GM21737 (cell line): ENCODE results near the gene OTOG.
"Not testable (repeated sequence)": the region's sequence is repeated elsewhere in the genome, so short reads cannot be mapped to it uniquely, and the experiment has no call there.

Source experiments
- ATAC-seq: cut with Tn5 transposase; IDR thresholded peaks from one replicate; pipeline ENCODE4 v1.9.1; 2021; ENCODE audit warnings: mild to moderate bottlenecking, moderate library complexity; ENCODE audit not compliant: unreplicated experiment

OTOG gene

GRCh38 chr11:17622711-17623110, 75.7 kb downstream of the OTOG start:
- not testable (repeated sequence) for ATAC-seq

- no peak for ATAC-seq
These were observed 82.1 kb downstream of the OTOG start for GRCh38 chr11:17629113-17629512.

GRCh38 chr11:17630936-17631335, 83.9 kb downstream of the OTOG start:
- ATAC-seq = no peak

GRCh38 chr11:17631702-17632365, 84.8 kb downstream of the OTOG start:
- no peak for ATAC-seq

- ATAC-seq = no peak
These were observed 86.4 kb downstream of the OTOG start for GRCh38 chr11:17633279-17633986.

GRCh38 chr11:17633987-17634775, 87.1 kb downstream of the OTOG start:
- ATAC-seq = no peak

- no peak for ATAC-seq
These were observed 87.9 kb downstream of the OTOG start for GRCh38 chr11:17634776-17635550.

- no peak for ATAC-seq
These were observed 88.5 kb downstream of the OTOG start for GRCh38 chr11:17635551-17635938.

GRCh38 chr11:17636721-17637120, 89.7 kb downstream of the OTOG start:
- no peak for ATAC-seq

- ATAC-seq = no peak
These were observed 90.8 kb downstream of the OTOG start for GRCh38 chr11:17637901-17638300.

- no peak for ATAC-seq
These were observed 91.3 kb downstream of the OTOG start for GRCh38 chr11:17638311-17638710.

- no peak for ATAC-seq
These were observed 92.0 kb downstream of the OTOG start for GRCh38 chr11:17639091-17639490.

GRCh38 chr11:17639781-17640180, 92.7 kb downstream of the OTOG start:
- ATAC-seq = no peak

GRCh38 chr11:17640493-17641164, 93.6 kb downstream of the OTOG start:
- no peak for ATAC-seq

- ATAC-seq = no peak
These were observed 94.8 kb downstream of the OTOG start for GRCh38 chr11:17641792-17642350.

- no peak for ATAC-seq
These were observed 95.3 kb downstream of the OTOG start for GRCh38 chr11:17642370-17642769.

GRCh38 chr11:17642980-17643379, 95.9 kb downstream of the OTOG start:
- ATAC-seq = no peak

GRCh38 chr11:17643506-17644405, 96.7 kb downstream of the OTOG start:
- ATAC-seq = no peak
